ENCODE results near the gene TCF12. TPM values are rescaled to one million over a fixed set of nuclear protein-coding genes. Genes with fewer than 3 reads are reported as not detected.

Gene TCF12
- total and polyA plus RNA-seq, 11 donors: 6.5 to 77.3 (median 43.5) TPM

GRCh38 chr15:56994280-56994679 lies 75.8 kb downstream of the TCF12 start:
- ATAC-seq (no peak), DNase-seq (no peak)
- TF ChIP-seq CTCF (IDR thresholded peaks at IDR 0.05) (no peak), POLR2A (IDR thresholded peaks at IDR 0.05) (no peak)
- no peaks in the 10 kb centered on the region for H3K9me3 ChIP-seq
- no peaks in the 10 kb centered on the region for H3K27me3 ChIP-seq
- H3K36me3 ChIP-seq: peaks cover 0 to 3% (median 0%) of the 10 kb centered on the region in 9 donors
- intact Hi-C loops (cut with DNase I): loop anchor here in 1 of 10 donors (10.0 kb wide), 1 partner anchor 159 kb away; no protein-coding TSS in a partner anchor
- H3K4me3 ChIP-seq: no peak overlapping the region
- H3K27ac ChIP-seq: no peak overlapping the region
- peaks cover 0 to 20% (median 8%) of the 10 kb centered on the region in 12 donors for H3K4me1 ChIP-seq

- TF ChIP-seq CTCF (IDR thresholded peaks at IDR 0.05) (no peak), POLR2A (IDR thresholded peaks at IDR 0.05) (no peak)
- ATAC-seq: no peak
- DNase-seq: no peak
Measured at GRCh38 chr15:56996093-56996492, 77.6 kb downstream of the TCF12 start.

GRCh38 chr15:56996746-56997470 lies 78.5 kb downstream of the TCF12 start:
- ATAC-seq: no peak
- Histone ChIP-seq H3K27ac (no peak overlapping the region), H3K4me1 (peaks cover 0 to 14% (median 1%) of the 10 kb centered on the region in 12 donors), H3K36me3 (peaks cover 0 to 3% (median 0%) of the 10 kb centered on the region in 9 donors), H3K27me3 (no peaks in the 10 kb centered on the region), H3K4me3 (no peak overlapping the region), H3K9me3 (no peaks in the 10 kb centered on the region)
- WGBS, 4 donors: 91 to 98% (median 96%) methylated on average over 3 of the region's 3 CpGs
- DNase-seq: no peak
- intact Hi-C loops (cut with DNase I): loop anchor here in 1 of 10 donors (10.0 kb wide), 1 partner anchor 162 kb away; no protein-coding TSS in a partner anchor
- TF ChIP-seq POLR2A (IDR thresholded peaks at IDR 0.05) (no peak), CTCF (IDR thresholded peaks at IDR 0.05) (no peak)

More at GRCh38 chr15:56996093-56996492, 77.6 kb downstream of the TCF12 start:
- intact Hi-C loops (cut with DNase I): loop anchor here in 1 of 10 donors (10.0 kb wide), 1 partner anchor 161 kb away; no protein-coding TSS in a partner anchor
- Histone ChIP-seq H3K9me3 (no peaks in the 10 kb centered on the region), H3K4me3 (no peak overlapping the region), H3K27ac (no peak overlapping the region), H3K4me1 (peaks cover 0 to 13% (median 1%) of the 10 kb centered on the region in 12 donors), H3K27me3 (no peaks in the 10 kb centered on the region), H3K36me3 (peaks cover 0 to 3% (median 0%) of the 10 kb centered on the region in 9 donors)

GRCh38 chr15:57003418-57003817 lies 85.0 kb downstream of the TCF12 start:
- intact Hi-C loops (cut with DNase I): no loop called here

More at GRCh38 chr15:57003418-57003817, 85.0 kb downstream of the TCF12 start:
- DNase-seq: no peak
- ATAC-seq: no peak
- no peaks in the 10 kb centered on the region for H3K27me3 ChIP-seq
- H3K27ac ChIP-seq: no peak overlapping the region
- TF ChIP-seq POLR2A (IDR thresholded peaks at IDR 0.05) (no peak), CTCF (IDR thresholded peaks at IDR 0.05) (no peak)
- whole genome bisulfite sequencing, 4 donors: 69 to 82% (median 79%) methylated on average over 4 of the region's 4 CpGs
- no peaks in the 10 kb centered on the region for H3K36me3 ChIP-seq
- peaks cover 0 to 33% (median 9%) of the 10 kb centered on the region in 12 donors for H3K4me1 ChIP-seq
- no peaks in the 10 kb centered on the region for H3K9me3 ChIP-seq
- H3K4me3 ChIP-seq: no peak overlapping the region
